Measurements from ENCODE around the gene HSPA2.

DNA sequence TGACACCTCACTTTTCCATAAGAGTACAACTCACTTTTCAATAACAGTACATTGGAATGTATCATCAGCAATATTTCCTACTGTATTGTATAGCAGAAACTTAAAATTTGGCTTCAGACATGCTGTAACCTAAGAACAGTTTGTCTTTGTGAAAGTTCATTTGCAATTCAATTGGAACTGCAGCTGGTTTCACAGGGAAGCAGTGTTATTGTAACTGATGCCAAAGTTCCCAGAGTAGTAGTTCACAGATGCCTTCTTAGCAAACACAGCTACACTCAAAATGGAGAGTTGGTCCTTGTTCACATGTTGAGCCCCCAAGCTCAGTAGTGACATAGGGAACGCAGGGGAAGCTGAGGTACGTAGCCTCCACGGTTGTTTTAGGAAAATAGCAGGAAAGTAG, 32.6 kb downstream of the HSPA2 start:
- TF ChIP-seq, protein P1, sequence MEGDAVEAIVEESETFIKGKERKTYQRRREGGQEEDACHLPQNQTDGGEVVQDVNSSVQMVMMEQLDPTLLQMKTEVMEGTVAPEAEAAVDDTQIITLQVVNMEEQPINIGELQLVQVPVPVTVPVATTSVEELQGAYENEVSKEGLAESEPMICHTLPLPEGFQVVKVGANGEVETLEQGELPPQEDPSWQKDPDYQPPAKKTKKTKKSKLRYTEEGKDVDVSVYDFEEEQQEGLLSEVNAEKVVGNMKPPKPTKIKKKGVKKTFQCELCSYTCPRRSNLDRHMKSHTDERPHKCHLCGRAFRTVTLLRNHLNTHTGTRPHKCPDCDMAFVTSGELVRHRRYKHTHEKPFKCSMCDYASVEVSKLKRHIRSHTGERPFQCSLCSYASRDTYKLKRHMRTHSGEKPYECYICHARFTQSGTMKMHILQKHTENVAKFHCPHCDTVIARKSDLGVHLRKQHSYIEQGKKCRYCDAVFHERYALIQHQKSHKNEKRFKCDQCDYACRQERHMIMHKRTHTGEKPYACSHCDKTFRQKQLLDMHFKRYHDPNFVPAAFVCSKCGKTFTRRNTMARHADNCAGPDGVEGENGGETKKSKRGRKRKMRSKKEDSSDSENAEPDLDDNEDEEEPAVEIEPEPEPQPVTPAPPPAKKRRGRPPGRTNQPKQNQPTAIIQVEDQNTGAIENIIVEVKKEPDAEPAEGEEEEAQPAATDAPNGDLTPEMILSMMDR (optimal IDR thresholded peaks at IDR 0.05 in 1 of 3, IDR thresholded peaks at IDR 0.05 in 1 of 3, conservative IDR thresholded peaks at IDR 0.05 in 1 of 3; ENCODE audit: extremely low read depth in 1 of 3, insufficient read depth in 2 of 3, low read length in 3 of 3) = no peak
- TF ChIP-seq EZH2 (IDR thresholded peaks at IDR 0.05; ENCODE audit: low read length) = no peak
